ENCODE data around the gene SFT2D3. TPM values are rescaled to one million over a fixed set of nuclear protein-coding genes. Genes with fewer than 3 reads are reported as not detected.

The SFT2D3 gene
- total and polyA plus RNA-seq, 2 of the 13 experiments (the other 11 are each of a cell fraction or from before 2014, with no cell fraction given): 8.3 to 9.4 TPM

DNA sequence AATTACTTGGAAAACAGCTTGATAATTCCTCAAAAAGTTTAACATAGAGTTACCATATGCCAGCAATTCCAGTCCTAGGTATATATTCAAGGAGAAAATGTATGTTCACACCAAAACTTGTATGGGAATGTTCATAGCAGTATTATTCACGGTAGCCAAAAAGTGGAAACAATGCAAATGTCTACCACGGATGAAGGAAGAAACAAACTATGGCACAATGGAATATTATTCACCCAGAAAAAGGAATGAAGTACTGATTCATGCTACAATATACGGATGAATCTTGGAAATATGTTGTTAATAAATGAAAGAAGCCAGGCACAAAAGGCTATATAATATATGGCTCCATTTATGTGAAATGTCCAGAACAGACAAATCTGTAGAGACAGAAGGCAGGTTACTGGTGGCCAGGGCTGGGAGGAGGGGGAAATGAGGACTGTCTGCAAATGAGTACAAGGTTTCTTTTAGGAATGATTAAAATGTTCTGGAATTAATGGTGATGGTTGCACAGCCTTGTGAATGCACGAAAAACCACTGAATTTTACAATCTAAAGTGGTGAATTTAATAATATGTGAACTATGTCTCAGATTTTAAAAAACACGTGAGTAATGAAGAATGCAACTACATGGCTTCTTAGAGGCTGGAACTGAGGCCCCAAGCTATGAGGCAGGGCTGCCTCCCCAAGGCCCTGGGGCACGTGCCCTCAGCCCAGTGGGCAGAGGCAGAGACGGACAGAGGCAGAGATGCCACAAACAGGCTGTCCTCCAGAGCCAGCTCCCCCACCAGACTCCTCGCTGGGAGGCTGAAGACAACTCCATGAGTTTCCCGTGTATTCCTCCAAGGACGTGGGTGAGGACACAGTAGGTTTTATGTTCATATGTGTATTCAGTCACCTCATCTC is 31.0 kb upstream of the SFT2D3 start:
- TF ChIP-seq SNRNP70 (IDR thresholded peaks at IDR 0.05; ENCODE audit: low read depth, low read length) (no peak), ZNF749 (CRISPR knock-in tag; IDR thresholded peaks at IDR 0.05; ENCODE audit: borderline replicate concordance) (no peak), ZNF441 (CRISPR knock-in tag; IDR thresholded peaks at IDR 0.05; ENCODE audit: borderline replicate concordance) (no peak), KDM2A (CRISPR knock-in tag; IDR thresholded peaks at IDR 0.05; ENCODE audit: borderline replicate concordance, low read depth) (no peak), SOX13 (IDR thresholded peaks at IDR 0.05) (no peak), SOX13 (CRISPR knock-in tag; conservative IDR thresholded peaks at IDR 0.05 in 1 of 2, IDR thresholded peaks at IDR 0.05 in 1 of 2) (no peak), ATF7 (IDR thresholded peaks at IDR 0.05) (no peak), ATF7 (CRISPR knock-in tag; IDR thresholded peaks at IDR 0.05) (no peak), ASH2L (IDR thresholded peaks at IDR 0.05; ENCODE audit: insufficient read length, low read depth, low read length) (no peak), THYN1 (CRISPR knock-in tag; IDR thresholded peaks at IDR 0.05; ENCODE audit: borderline replicate concordance, low read depth) (no peak), ZNF569 (CRISPR knock-in tag; IDR thresholded peaks at IDR 0.05; ENCODE audit: borderline replicate concordance) (no peak), MTA1 (CRISPR knock-in tag; IDR thresholded peaks at IDR 0.05; ENCODE audit: borderline replicate concordance) (no peak), ZNF589 (CRISPR knock-in tag; conservative IDR thresholded peaks at IDR 0.05) (no peak), ATRX (CRISPR knock-in tag; IDR thresholded peaks at IDR 0.05; ENCODE audit: borderline replicate concordance) (no peak)
- TF ChIP-seq, protein P1, sequence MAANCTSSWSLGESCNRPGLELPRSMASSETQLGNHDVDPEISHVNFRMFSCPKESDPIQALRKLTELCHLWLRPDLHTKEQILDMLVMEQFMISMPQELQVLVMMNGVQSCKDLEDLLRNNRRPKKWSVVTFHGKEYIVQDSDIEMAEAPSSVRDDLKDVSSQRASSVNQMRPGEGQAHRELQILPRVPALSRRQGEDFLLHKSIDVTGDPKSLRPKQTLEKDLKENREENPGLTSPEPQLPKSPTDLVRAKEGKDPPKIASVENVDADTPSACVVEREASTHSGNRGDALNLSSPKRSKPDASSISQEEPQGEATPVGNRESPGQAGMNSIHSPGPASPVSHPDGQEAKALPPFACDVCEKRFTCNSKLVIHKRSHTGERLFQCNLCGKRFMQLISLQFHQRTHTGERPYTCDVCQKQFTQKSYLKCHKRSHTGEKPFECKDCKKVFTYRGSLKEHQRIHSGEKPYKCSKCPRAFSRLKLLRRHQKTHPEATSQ (CRISPR knock-in tag; IDR thresholded peaks at IDR 0.05; ENCODE audit: borderline replicate concordance): no peak
- TF ChIP-seq, protein P2, sequence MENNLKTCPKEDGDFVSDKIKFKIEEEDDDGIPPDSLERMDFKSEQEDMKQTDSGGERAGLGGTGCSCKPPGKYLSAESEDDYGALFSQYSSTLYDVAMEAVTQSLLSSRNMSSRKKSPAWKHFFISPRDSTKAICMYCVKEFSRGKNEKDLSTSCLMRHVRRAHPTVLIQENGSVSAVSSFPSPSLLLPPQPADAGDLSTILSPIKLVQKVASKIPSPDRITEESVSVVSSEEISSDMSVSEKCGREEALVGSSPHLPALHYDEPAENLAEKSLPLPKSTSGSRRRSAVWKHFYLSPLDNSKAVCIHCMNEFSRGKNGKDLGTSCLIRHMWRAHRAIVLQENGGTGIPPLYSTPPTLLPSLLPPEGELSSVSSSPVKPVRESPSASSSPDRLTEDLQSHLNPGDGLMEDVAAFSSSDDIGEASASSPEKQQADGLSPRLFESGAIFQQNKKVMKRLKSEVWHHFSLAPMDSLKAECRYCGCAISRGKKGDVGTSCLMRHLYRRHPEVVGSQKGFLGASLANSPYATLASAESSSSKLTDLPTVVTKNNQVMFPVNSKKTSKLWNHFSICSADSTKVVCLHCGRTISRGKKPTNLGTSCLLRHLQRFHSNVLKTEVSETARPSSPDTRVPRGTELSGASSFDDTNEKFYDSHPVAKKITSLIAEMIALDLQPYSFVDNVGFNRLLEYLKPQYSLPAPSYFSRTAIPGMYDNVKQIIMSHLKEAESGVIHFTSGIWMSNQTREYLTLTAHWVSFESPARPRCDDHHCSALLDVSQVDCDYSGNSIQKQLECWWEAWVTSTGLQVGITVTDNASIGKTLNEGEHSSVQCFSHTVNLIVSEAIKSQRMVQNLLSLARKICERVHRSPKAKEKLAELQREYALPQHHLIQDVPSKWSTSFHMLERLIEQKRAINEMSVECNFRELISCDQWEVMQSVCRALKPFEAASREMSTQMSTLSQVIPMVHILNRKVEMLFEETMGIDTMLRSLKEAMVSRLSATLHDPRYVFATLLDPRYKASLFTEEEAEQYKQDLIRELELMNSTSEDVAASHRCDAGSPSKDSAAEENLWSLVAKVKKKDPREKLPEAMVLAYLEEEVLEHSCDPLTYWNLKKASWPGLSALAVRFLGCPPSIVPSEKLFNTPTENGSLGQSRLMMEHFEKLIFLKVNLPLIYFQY (CRISPR knock-in tag; IDR thresholded peaks at IDR 0.05; ENCODE audit: borderline replicate concordance): no peak
- Histone ChIP-seq H3K4me2 (ENCODE audit: low read depth, low read length) (no peak overlapping the region), H3K4me1 (ENCODE audit: insufficient read depth, low read length) (peaks cover 17% of the 10 kb centered on the region), H4K20me1 (ENCODE audit: insufficient read depth, low read length) (no peaks in the 10 kb centered on the region), H3K79me2 (ENCODE audit: insufficient read depth, low read length) (no peaks in the 10 kb centered on the region), H3K4me3 (replicated peaks in 1 of 3; ENCODE audit: insufficient read depth in 1 of 3, low read depth in 2 of 3, low read length in 3 of 3) (no peak overlapping the region), H3K36me3 (replicated peaks in 1 of 2; ENCODE audit: control insufficient read depth in 1 of 2, insufficient read depth in 2 of 2, low read length in 2 of 2) (no peaks in the 10 kb centered on the region), H3K9me3 (ENCODE audit: low read length) (no peaks in the 10 kb centered on the region), H3K27me3 (ENCODE audit: control insufficient read depth in 1 of 2, insufficient read depth in 2 of 2, low read length in 2 of 2) (peaks cover 8 to 50% of the 10 kb centered on the region in 2 experiments), H2AFZ (ENCODE audit: low read length) (no peak overlapping the region), H3K9ac (ENCODE audit: insufficient read depth, low read depth, low read length) (no peak overlapping the region), H3K27ac (ENCODE audit: extremely low read length, insufficient read depth, low read length) (no peak overlapping the region)
- DNase-seq (ENCODE audit: low spot score) (no peak), ATAC-seq (no peak), FAIRE-seq (no peak)
- BruUV-seq (replicated peaks): no TSS peak
- CTCF ChIA-PET (ENCODE audit: low intra/inter-chr PET ratio, low total read pairs): no interaction called here
- in situ Hi-C loops (cut with HindIII; ENCODE audit: extremely low pct_ligation_motif_present, low pct_unique_long_range_greater_than_20kb): no loop called here
- intact Hi-C loops (cut with micrococcal nuclease; ENCODE audit: unreplicated experiment): no loop called here
- POLR2A ChIA-PET: no interaction called here
- 34% methylated on average over 9 of the region's 10 CpGs for WGBS (ENCODE audit: low lambda C conversion rate)

Measured in HepG2 (cell line).